T-helper 1 cell treated with Interleukin-12 subunit alpha and Interleukin-12 subunit beta and Interleukin-4 antibody, amounts not matched to agents 30 μg/mL and 1 μg/mL, for 36 hours (primary cell): ENCODE data around the gene SLC25A26.
"Not testable (repeated sequence)": the region's sequence is repeated elsewhere in the genome, so short reads cannot be mapped to it uniquely, and the experiment has no call there.

Experiments
- H3K27ac Mint-ChIP-seq: one replicate; pipeline ENCODE4 v1.8.0; 2021; ENCODE audit warnings: mild to moderate bottlenecking, mixed read lengths
- H3K27me3 Mint-ChIP-seq: one replicate; pipeline ENCODE4 v1.8.0; 2021; ENCODE audit warnings: low read depth, mixed read lengths
- H3K36me3 Mint-ChIP-seq: one replicate; pipeline ENCODE4 v1.8.0; 2021; ENCODE audit warnings: low read depth, mixed read lengths
- H3K4me1 Mint-ChIP-seq: one replicate; pipeline ENCODE4 v1.8.0; 2021; ENCODE audit warnings: low read depth, mixed read lengths
- H3K4me3 Mint-ChIP-seq: one replicate; pipeline ENCODE4 v1.8.0; 2021; ENCODE audit warnings: mild to moderate bottlenecking, moderate library complexity, mixed read lengths
- H3K9me3 Mint-ChIP-seq: one replicate; pipeline ENCODE4 v1.8.0; 2021; ENCODE audit warnings: mixed read lengths

Gene SLC25A26

DNA sequence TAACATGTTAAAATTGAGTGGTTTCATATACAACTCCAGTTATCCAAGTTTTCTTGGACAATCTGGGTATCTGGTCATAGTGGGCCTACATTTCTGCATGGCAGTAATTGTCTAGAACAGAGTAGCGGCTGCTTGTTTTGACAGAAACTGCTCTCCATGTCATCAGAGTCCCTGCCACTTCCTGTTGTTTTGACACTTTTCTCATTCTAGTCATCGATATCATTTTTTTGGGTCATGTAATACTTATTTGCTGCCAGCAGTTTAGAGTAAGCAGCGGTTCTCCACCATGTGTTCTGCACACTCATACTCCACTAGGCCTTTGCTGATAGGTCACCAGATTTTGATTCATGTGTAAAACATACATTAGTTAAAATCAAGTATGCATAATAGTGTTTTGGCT, 81.5 kb downstream of the SLC25A26 start:
- Mint-ChIP-seq H3K4me3 (peak overlapping the region; percentile 43), H3K27ac (peak overlapping the region; percentile 100), H3K4me1 (peaks cover 57% of the 10 kb centered on the region), H3K36me3 (peaks cover 16% of the 10 kb centered on the region), H3K27me3 (no peaks in the 10 kb centered on the region), H3K9me3 (peaks cover 12% of the 10 kb centered on the region)

DNA sequence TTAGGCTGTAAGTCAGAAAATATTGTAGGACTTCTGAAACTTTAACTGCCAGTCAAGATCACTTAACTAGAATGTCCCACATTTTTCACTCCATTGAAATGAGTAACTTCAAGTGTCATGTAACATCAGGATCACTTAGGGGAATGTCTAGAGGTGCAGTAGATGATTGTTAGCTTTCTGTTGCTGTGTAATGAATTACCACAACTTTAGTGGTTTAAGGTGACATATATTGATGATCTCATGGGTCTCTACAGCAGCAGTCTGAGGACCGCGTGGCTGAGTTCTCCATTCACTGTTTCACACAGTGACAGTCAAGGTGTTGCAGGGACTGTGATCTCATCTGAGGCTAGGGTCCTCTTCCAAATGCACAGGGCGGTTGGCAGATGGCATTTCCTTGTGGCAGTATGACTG, 82.7 kb downstream of the SLC25A26 start:
- Mint-ChIP-seq H3K36me3 (peaks cover 16% of the 10 kb centered on the region), H3K4me3 (peak overlapping the region; percentile 11), H3K4me1 (peaks cover 48% of the 10 kb centered on the region), H3K27ac (peak overlapping the region; percentile 100), H3K9me3 (peaks cover 12% of the 10 kb centered on the region), H3K27me3 (no peaks in the 10 kb centered on the region)

DNA sequence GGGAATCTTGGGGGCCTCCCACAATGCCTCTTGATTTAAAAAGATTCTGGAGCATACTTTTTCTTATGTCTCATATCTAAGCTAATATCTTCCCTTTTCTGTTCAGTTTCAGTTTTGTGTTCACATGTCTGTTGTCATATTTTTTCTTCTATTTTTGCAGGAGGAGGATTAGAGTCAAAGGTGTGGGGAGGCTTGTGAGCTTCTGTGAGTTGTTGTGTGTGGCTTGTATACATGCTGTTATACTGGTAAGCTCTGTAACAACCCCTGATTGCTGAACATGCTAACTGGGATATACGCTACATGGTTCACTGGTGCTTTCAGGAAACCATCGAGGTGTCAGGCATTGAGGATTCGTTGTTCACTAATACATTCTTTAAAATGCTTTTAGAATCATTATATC, 83.5 kb downstream of the SLC25A26 start:
- Mint-ChIP-seq H3K9me3 (peaks cover 12% of the 10 kb centered on the region), H3K27ac (peak overlapping the region; percentile 100), H3K36me3 (peaks cover 16% of the 10 kb centered on the region), H3K27me3 (no peaks in the 10 kb centered on the region), H3K4me3 (peak overlapping the region; percentile 40), H3K4me1 (peaks cover 44% of the 10 kb centered on the region)

DNA sequence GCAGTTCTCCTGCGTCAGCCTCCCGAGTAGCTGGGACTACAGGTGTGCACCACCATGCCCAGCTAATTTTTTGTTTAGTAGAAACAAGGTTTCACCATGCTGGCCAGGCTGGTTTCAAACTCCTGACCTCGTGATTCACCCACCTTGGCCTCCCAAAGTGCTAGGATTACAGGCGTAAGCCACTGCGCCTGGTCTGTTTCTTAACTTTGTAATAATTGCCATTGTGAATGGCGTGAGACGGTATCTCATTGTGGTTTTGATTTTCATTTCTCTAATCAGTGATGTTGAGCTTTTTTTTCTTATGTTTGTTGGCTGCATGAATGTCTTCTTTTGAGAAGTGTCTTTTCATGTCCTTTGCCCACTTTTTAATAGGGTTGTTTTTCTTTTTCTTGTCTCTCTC, 85.3 kb downstream of the SLC25A26 start:
- H3K4me1 Mint-ChIP-seq: peaks cover 42% of the 10 kb centered on the region

DNA sequence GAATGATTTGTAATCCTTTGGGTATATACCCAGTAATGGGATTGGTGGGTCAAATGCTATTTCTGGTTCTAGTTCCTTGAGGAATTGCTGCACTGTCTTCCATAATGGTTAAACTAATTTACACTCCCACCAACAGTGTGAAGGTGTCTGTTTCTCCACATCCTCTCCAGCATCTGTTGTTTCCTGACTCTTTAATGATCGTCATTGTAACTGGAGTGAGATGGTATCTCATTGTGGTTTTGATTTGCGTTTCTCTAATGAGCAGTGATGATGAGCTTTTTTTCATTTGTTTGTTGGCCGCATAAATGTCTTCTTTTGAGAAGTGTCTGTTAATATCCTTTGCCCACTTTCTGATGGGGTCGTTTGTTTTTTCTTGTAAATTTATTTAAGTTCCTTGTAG, 86.2 kb downstream of the SLC25A26 start:
- H3K27ac Mint-ChIP-seq, H3K4me3 Mint-ChIP-seq, H3K27me3 Mint-ChIP-seq: not testable (repeated sequence)
- H3K36me3 Mint-ChIP-seq: peaks cover 11% of the 10 kb centered on the region
- peaks cover 11% of the 10 kb centered on the region for H3K9me3 Mint-ChIP-seq
- H3K4me1 Mint-ChIP-seq: peaks cover 36% of the 10 kb centered on the region

More for the DNA sequence above, 85.3 kb downstream of the SLC25A26 start:
- Mint-ChIP-seq H3K9me3 (peaks cover 12% of the 10 kb centered on the region), H3K36me3 (peaks cover 16% of the 10 kb centered on the region)
- H3K4me3 Mint-ChIP-seq, H3K27me3 Mint-ChIP-seq, H3K27ac Mint-ChIP-seq: not testable (repeated sequence)

DNA sequence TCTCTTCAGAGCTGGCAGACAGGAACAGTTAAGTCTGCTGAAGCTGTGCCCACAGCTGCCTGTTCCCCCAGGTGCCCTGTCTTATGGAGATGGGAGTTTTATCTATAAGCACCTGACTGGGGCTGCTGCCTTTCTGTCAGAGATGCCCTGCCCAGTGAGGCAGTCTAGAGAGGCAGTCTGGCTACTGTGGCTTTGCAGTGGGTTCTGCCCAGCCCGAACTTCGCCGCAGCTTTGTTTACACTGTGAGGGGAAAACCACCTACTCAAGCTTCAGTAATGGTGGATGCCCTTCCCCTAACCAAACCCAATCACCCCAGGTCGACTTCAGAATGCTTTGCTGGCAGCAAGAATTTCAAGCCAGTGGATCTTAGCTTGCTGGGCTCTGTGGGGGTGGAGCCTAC, 91.2 kb downstream of the SLC25A26 start:
- Mint-ChIP-seq H3K4me3 (no peak overlapping the region), H3K4me1 (peaks cover 11% of the 10 kb centered on the region), H3K27me3 (no peaks in the 10 kb centered on the region), H3K27ac (no peak overlapping the region), H3K9me3 (peaks cover 9% of the 10 kb centered on the region), H3K36me3 (peaks cover 6% of the 10 kb centered on the region)

DNA sequence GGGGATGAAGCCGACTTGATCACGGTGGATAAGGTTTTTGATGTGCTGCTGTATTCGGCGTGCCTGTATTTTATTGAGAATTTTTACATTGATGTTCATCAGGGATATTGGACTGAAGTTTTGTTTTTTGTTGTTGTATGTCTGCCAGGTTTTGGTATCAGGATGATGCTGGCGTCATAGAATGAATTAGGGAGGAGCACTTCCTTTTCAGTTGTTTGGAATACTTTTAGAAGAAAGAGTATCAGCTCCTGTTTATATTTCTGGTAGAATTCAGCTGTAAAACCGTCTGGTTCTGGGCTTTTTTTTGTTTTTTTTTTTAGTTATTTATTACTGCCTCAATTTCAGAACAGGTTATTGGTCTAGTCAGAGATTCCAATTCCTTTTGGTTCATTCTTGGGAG, 93.7 kb downstream of the SLC25A26 start:
- no peaks in the 10 kb centered on the region for H3K27me3 Mint-ChIP-seq
- H3K9me3 Mint-ChIP-seq: peaks cover 9% of the 10 kb centered on the region
- peaks cover 5% of the 10 kb centered on the region for H3K36me3 Mint-ChIP-seq
- H3K4me3 Mint-ChIP-seq: no peak overlapping the region
- no peak overlapping the region for H3K27ac Mint-ChIP-seq
- H3K4me1 Mint-ChIP-seq: peaks cover 6% of the 10 kb centered on the region

DNA sequence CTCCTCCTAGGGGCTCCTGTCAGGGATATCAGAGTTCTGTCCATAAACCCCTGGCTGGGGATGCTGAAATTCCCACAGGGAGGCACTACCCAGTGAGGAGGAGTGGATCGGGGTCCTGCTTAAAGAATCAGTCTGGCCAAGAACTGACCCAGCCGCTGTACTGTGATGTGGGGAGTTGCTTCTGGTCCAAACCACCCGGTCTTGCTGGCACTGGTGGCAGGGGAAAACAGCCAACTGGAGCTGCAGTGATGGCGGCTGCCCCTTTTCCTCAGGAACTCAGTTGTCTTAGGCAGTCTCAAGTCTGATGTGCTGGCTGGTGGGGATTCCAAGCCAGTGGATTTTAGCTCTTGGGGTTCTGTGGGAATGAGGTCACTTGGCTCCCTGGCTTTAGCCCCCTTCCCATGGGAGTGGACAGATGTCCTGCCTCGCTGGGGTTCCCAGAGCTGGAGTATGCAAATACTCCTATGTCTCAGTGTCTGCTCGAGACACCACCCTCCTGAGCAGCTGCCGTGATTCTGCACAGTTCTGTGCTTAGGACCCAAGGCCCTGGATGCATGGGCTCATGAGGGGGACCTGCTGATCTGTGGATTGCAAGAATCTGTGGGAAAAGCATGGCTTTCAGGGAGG, 97.1 kb downstream of the SLC25A26 start:
- Mint-ChIP-seq H3K27me3 (no peaks in the 10 kb centered on the region), H3K27ac (no peak overlapping the region), H3K4me1 (peaks cover 11% of the 10 kb centered on the region), H3K36me3 (peaks cover 5% of the 10 kb centered on the region), H3K4me3 (no peak overlapping the region), H3K9me3 (peaks cover 9% of the 10 kb centered on the region)

DNA sequence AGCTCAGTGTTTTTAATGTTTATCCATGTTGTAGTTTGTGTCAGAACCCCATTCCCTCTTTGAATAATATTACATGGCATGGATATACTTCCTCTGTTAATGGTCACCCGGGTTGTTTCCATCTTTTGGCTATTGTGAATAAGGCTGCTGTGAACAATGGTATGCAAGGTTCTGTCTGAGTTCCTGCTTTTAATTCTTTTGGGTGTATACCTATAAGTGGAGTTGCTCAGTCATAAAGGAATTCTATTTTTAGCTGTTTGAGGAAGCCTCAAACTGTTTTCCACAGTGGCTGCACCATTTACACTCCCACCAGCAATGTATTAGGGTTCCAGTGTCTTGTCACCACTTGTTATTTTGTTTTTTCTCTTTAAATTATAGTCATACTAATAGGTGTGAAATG, 99.6 kb downstream of the SLC25A26 start:
- peaks cover 2% of the 10 kb centered on the region for H3K36me3 Mint-ChIP-seq
- no peak overlapping the region for H3K27ac Mint-ChIP-seq
- H3K9me3 Mint-ChIP-seq: peaks cover 4% of the 10 kb centered on the region
- H3K27me3 Mint-ChIP-seq: no peaks in the 10 kb centered on the region
- no peak overlapping the region for H3K4me3 Mint-ChIP-seq
- H3K4me1 Mint-ChIP-seq: peaks cover 6% of the 10 kb centered on the region

DNA sequence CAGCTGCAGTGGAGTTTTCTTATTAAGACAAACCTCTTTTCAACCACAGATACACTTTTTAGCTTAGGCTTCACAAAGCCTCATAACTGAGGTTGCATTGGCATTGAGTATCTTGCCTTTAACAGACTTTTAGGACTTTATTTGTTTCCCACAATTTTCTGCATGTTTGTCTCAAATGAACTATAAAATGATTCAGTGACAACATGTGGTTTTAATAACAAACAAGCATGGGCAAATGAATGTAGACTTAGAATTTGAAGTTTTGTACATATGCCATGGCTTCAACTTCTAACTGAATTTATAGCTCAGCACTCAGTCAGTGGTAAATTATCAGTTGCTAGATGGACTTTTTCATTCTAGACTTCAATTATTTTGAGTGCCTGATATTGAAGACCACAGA, 101.6 kb downstream of the SLC25A26 start:
- Mint-ChIP-seq H3K4me1 (peaks cover 4% of the 10 kb centered on the region), H3K9me3 (no peaks in the 10 kb centered on the region), H3K27me3 (no peaks in the 10 kb centered on the region), H3K27ac (no peak overlapping the region), H3K4me3 (no peak overlapping the region), H3K36me3 (no peaks in the 10 kb centered on the region)

DNA sequence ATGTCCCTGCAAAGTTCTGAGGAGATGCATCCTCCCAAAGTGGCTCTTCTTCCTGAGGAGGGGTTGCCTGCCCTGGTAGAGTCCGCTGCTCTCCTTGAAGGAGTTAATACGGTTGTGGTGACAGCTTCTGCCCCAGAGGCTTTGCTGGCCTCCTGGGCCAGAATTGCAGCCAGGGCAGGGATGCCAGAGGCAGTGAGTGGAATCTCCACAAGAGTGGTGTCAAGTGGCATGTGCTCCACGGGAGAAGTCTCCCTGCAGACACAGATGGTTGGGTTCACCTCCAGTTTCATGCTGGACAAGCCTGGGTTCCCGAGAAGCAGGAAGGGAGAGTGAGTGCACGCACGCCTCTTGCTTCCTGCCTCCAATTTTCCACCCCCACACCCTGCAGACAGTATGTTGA, 105.5 kb downstream of the SLC25A26 start:
- no peaks in the 10 kb centered on the region for H3K9me3 Mint-ChIP-seq
- no peaks in the 10 kb centered on the region for H3K36me3 Mint-ChIP-seq
- H3K4me3 Mint-ChIP-seq: no peak overlapping the region
- H3K4me1 Mint-ChIP-seq: no peaks in the 10 kb centered on the region
- H3K27me3 Mint-ChIP-seq: no peaks in the 10 kb centered on the region
- no peak overlapping the region for H3K27ac Mint-ChIP-seq

DNA sequence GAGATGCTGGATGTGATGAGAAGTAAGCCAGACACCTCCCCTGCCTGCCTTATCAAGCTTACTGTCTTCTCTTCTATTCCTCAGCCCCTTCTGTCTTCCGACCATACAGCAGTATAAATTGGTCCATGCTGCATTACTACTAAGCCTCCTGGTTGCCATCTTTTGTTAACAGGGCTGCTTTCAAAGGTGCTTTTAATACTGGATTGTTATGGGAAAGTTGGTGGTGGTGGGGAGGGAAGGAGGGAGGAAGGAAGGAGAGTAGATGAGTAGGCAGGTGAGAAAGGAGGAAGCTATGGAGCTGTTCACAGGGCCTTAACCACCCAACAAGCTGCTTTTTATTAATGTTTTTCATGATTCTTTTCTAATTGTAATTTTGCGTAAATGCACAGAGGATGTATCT, 114.9 kb downstream of the SLC25A26 start:
- H3K4me3 Mint-ChIP-seq: no peak overlapping the region
- H3K27me3 Mint-ChIP-seq: no peaks in the 10 kb centered on the region
- peaks cover 4% of the 10 kb centered on the region for H3K4me1 Mint-ChIP-seq
- no peaks in the 10 kb centered on the region for H3K9me3 Mint-ChIP-seq
- H3K27ac Mint-ChIP-seq: no peak overlapping the region
- H3K36me3 Mint-ChIP-seq: no peaks in the 10 kb centered on the region

DNA sequence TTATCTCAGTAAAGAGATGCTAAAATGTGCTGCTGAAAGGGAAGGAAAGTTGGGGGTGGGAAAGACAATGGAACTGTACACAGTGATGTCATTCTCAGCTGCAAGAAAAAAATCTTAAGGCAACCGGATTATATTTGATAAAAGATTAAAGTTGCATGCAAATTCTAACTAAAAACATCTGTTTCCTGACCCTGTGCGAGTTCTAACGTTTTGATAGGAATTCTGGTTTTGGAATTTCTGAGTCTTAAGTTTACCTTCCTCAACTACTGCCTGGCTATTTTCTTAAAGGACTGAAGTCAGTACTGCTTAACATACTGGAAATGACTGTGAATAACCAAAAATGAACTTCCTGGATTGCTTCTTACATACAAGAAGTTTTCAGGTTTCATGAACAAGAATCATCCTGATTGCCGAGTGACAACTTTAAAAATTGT, 115.5 kb downstream of the SLC25A26 start:
- Mint-ChIP-seq H3K27ac (no peak overlapping the region), H3K36me3 (no peaks in the 10 kb centered on the region), H3K9me3 (no peaks in the 10 kb centered on the region), H3K4me3 (no peak overlapping the region), H3K27me3 (no peaks in the 10 kb centered on the region), H3K4me1 (peaks cover 4% of the 10 kb centered on the region)

DNA sequence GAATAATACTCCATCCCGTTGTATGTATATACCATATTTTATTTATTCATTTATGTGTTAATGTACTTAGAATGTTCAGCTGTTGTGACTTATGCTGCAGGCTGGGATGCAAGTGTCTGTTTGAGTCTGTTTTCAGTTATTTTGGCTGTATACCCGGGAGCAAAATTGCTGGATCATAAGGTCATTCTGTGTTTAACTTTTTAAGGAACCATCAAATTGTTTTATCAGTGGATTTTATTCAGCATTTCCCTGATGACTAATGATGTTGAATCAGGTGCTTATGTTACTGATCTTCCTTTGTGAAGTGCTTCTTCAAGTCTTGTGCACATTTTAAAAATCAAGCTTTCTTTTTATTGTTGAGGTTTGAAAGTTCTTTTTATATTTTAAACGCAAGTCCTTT, 118.1 kb downstream of the SLC25A26 start:
- H3K4me3 Mint-ChIP-seq: no peak overlapping the region

DNA sequence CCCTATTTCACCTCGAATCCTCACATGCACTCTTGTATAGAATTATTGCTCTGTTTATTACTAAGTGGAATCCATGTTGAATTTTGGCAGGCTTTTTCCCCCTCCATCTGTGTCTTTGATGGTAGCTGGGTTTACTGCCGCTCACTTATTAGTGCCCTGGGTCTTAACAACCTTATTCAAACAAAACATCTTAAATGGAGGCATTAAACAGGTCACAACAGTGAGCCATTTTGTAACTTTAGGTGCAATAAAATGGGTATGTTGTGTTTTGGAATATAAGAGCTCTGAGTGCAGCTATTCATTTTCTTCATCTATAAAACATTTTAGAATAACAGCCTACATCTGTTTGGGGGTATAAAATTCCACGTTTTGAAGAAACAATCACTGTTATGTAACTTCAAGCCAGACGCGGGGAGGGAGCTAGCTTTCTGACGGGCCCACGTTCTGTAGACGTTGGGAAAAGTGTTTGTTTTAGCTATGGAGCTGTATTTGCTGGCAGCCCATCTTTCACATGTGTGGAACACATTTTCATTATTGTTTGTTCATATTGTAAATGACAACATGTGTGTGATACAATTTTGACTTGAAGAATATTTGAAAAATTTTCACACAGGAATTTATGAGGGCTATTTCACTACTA, 122.0 kb downstream of the SLC25A26 start:
- H3K27me3 Mint-ChIP-seq: no peaks in the 10 kb centered on the region
- no peaks in the 10 kb centered on the region for H3K9me3 Mint-ChIP-seq
- peaks cover 1% of the 10 kb centered on the region for H3K4me1 Mint-ChIP-seq
- peaks cover 12% of the 10 kb centered on the region for H3K36me3 Mint-ChIP-seq
- H3K27ac Mint-ChIP-seq: no peak overlapping the region
- H3K4me3 Mint-ChIP-seq: no peak overlapping the region

More for the DNA sequence above, 118.1 kb downstream of the SLC25A26 start:
- H3K27me3 Mint-ChIP-seq: no peaks in the 10 kb centered on the region
- peaks cover 6% of the 10 kb centered on the region for H3K4me1 Mint-ChIP-seq
- H3K36me3 Mint-ChIP-seq: no peaks in the 10 kb centered on the region
- no peaks in the 10 kb centered on the region for H3K9me3 Mint-ChIP-seq
- no peak overlapping the region for H3K27ac Mint-ChIP-seq
